Kidney capillary endothelial cell (primary cell): ENCODE data around the gene FILIP1L.
"Not testable (repeated sequence)": the region's sequence is repeated elsewhere in the genome, so short reads cannot be mapped to it uniquely, and the experiment has no call there.

Source experiments
- DNase-seq: peaks from one replicate; pipeline ENCODE4 v3.0.0-alpha.2; 2018; ENCODE audit warnings: low spot score

Gene FILIP1L

GRCh38 chr3:100098784-100099070 is 15.6 kb downstream of the FILIP1L start:
- DNase-seq = no peak

DNA sequence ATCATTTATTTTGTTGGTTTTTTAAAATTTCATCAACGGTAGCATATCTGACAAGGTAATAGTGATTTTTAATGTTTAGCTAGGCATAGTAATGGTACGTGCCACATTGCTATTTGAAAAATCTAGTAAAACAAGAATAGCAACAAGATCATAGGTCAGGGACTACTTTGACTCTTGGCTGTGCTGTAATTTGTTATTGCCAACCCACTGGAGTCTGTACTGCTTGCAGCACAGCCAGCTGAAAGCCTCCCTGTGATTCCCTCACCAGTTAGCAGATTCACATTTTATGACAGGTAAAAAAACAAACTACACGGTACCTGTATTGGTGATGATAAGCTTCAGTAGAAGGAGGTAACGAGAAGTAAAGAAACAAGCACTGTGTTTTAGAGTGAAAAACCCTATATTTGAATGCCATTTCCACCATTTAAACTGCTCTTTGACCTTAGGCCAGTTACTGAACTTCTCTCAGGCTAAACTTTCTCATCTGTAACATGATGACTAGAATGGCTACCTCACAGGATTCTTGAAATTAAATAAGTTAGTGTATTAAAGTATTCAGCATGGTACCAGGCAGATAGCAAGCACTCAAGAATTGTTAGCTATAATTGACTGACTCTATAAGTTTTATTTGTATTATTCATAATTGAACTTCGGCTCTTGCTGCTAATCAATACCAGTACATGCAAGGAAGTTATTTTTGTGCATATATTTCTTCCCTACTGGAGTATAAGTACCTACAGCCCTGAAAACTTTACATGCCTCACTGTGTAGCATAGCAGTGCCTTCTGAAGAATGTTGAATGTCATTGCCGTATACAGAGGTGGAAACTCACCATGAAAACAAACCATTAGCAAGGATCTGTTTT is 16.1 kb downstream of the FILIP1L start:
- DNase-seq = no peak

- DNase-seq = peak; percentile 40
Measured at GRCh38 chr3:100096866-100097265, 17.4 kb downstream of the FILIP1L start.

- DNase-seq = not testable (repeated sequence)
Measured at GRCh38 chr3:100096286-100096685, 18.0 kb downstream of the FILIP1L start.

- DNase-seq = no peak
Measured at GRCh38 chr3:100093831-100094230, 20.5 kb downstream of the FILIP1L start.

DNA sequence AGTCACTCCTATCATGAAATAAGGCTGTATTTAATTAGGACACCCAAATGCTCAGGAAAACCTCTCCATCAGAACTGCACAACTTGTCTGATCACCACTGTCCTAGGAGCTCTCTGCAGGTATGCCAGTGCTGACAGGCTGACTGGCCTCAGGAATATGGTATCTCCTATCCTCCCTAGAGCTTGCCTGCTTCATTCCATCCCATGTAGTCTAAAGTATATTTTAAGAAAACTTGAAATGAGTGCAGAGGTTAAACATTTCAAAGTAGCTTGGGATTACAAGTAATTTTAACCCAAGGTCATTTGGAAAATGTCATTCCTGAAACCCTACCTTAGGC is 23.7 kb downstream of the FILIP1L start:
- no peak for DNase-seq

- DNase-seq = peak; percentile 21
Measured at GRCh38 chr3:100089812-100090668, 24.3 kb downstream of the FILIP1L start.

- DNase-seq = no peak
Measured at GRCh38 chr3:100088735-100089368, 25.4 kb downstream of the FILIP1L start.

GRCh38 chr3:100087198-100087597 is 27.1 kb downstream of the FILIP1L start:
- DNase-seq = no peak

- DNase-seq = no peak
Measured at GRCh38 chr3:100086401-100086800, 27.9 kb downstream of the FILIP1L start.

DNA sequence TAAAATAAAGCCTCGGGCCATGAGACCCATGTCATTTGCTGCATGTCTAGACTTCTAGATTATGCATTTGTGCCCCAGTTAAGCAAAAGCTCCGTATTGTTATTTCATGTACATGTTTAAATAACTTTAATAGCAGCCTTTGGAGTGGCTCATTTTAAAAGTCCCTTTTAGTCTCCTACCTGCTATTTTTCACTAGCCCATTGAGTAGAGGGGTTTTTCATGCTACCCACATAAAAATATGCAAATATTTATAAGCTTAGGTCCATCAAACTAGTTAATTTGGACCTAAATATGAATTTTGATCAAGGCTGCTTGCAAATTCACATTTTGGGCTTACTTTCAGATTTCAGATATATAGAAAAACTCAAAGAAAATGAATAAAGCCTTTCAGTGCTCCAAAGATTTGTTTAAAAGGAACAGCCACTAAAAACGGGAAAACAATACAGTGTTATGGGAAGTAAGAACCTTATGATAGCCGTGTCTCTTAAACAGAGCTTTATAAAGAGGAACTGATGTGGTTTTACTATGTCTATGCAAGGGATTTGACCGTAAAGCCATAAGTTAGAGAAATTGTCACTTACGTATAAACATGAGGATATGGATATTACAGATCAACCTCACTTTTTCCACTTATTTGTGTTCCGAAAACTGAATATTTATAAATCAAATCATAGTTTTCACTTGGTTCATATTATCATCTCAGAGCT is 30.0 kb downstream of the FILIP1L start:
- no peak for DNase-seq

DNA sequence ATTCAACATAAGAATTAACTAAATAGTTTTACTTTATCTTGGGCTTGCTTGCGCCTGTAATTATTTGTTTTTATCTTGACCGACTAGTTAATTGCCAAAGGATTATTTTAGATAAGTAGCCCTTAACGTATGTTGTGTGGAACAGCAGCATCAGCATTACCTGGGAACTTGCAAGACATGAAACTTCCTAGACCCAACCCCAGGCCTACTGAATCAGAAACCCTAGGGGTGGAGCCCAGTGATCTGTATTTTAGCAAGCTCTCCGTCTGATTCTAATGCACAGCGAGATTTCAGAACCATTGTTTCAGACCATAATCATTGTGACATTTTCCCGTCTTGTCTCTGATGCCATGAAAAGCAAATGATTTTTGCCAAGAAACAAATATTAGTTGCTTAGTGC is 31.1 kb downstream of the FILIP1L start:
- DNase-seq = no peak

DNA sequence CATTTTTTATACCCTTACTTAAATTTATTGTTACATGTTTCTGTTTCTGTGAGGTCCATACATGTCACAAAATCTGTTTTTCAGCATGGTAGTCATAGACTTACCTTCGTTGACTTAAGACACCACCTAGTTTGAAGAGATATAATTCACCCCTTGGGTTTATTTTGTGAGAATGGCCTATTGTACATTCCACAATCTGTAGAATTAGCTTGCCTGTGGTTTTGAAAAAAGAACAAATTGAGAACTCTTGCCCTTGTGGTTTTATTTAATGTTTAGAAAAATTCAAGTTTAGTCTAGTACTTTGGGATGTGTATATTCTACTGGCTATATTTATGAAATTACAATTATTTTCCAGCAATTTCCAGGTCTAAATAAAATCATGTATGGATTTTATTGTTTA is 31.6 kb downstream of the FILIP1L start:
- no peak for DNase-seq

DNA sequence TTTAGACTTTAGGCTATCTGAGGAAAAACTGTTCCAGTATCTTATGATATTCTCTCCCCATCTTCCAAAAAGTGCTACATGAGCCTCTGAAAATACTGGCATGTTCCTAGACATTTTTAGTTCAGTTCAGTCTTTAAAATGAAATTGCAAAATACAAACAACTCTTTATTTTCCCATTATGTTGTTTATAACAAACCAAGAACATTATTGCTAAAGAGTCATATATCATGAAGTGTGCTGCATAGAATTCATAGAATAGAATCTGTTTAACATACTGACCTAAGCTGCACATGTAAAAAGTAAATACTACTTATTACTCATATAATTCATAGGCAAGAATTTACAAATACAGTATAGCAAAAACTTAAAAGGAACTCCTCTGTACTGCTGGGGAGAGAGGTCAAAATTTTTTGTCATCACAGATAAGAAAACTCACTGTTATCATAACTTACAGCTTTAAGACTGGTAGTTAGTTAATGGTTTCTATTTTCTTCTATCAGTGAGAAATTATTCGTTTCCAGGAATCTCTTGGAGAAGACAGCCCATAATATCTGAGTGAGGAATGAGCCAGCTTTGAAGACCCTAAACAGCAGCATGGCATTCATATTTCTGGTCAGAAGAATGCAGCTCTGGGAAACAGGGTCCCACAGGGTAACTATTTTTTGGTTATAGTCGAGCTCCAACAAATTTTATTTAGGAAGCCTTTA is 32.2 kb downstream of the FILIP1L start:
- no peak for DNase-seq

GRCh38 chr3:100081311-100081710 is 33.0 kb downstream of the FILIP1L start:
- DNase-seq = no peak

DNA sequence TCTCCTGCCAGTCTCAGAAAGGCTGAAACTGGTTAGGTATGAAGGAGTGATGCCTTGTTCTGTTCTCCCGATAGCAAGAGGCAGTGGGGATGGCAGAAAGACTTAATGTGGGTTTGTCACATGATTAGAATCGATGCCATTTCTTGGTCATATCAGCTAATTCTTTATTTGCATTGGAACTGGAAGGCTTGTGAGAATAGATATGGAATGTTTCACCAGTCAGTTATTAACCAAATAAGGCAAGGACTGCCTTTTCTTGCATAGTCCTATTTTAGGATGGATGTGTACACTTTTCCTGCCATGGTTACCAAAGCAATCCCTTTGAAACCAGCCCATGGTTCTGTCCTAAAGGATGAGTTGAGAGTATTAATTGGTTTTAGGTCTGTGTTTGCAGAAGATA is 33.7 kb downstream of the FILIP1L start:
- DNase-seq = no peak

- no peak for DNase-seq
Measured at GRCh38 chr3:100079328-100079727, 35.0 kb downstream of the FILIP1L start.

- no peak for DNase-seq
Measured at GRCh38 chr3:100076731-100077529, 37.4 kb downstream of the FILIP1L start.

DNA sequence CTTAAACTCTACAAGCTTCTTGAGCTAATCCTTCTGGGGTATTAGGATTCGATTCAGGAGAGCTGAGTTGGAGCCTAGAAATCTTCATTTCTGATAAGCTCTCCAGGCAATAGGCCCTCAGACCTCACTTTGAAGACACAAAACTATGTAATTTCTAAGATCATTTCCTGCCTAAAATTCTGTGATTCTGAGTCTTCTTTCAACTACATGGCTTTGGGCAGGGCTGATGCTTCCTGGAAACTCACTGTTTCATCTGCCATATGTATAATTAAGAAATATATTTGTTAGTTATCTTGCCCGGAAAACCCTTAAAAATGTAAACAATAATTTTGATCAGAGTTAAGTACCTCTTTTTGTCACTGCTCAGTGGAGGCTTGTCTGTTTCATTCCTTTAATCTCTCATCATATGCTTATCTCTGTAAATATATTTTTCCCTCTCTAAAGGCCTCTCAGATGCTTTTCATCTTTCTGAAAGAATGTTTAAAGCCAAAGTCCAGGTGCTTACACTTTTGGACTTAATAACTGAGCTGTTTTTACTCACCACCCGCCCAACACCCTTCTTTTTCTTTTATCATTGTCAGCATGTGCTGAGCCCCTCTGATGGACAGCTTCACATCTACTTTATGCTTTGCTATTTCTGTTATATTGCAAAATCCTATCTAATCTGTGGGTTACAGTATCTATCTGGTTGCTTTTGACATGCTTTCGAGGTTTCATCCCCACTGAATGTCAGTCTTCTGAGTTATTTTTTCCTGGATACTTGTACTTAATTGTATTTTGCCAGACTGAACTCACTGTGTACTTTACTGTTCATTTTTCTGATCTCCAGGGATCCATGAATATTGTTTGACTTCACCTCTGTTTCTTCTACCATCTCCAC is 38.2 kb downstream of the FILIP1L start:
- no peak for DNase-seq

DNA sequence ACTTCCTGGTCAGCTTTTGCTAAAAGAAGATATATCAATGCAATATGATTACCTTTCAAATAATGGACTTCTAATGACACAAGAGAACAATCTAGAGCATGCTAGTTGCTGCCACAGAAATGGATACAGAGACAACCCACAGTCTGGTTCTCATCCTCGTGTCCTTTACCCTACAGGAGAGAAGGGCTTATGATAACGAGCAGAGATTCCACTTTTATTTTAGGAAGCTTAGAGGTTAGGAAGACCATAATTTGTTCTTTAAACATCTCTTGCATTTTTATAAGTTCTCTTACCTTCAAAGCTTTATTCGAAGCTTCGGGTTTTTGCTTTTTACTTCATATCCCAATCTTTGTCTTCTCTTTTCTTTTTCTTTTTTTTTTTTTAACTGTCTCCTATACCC is 39.1 kb downstream of the FILIP1L start:
- DNase-seq = no peak
